CD14-positive monocyte (primary cell): ENCODE measurements around the gene ZKSCAN7. TPM values are rescaled to one million over a fixed set of nuclear protein-coding genes. Genes with fewer than 3 reads are reported as not detected.

ENCODE experiments used
- DNase-seq, 3 donors: peaks; one replicate each; pipeline ENCODE4 v3.0.0-alpha.2; 2011 to 2022
- H2AFZ ChIP-seq: 2 replicates; pipeline ENCODE4 v1.6.0; 2012; ENCODE audit warnings: mild to moderate bottlenecking, low read depth, low read length, inconsistent platforms; ENCODE audit not compliant: insufficient read depth, poor library complexity, severe bottlenecking
- H3K27ac ChIP-seq, 2 donors: 1 replicate in 1 of 2; 2 replicates in 1 of 2; pipeline ENCODE4 v1.5.1; 2012 to 2013; ENCODE audit warnings: low read length in 2 of 2, control low read depth in 1 of 2, inconsistent platforms in 1 of 2, low read depth in 1 of 2, mild to moderate bottlenecking in 1 of 2
- H3K27me3 ChIP-seq, 2 donors: one replicate each; pipeline versions ENCODE4 v1.6.0 to v1.6.1; 2011 to 2013; ENCODE audit warnings: low read length in 2 of 2; ENCODE audit not compliant: control insufficient read depth in 2 of 2, insufficient read depth in 2 of 2
- H3K36me3 ChIP-seq, 2 donors: replicated peaks in 1 of 2; 1 replicate in 1 of 2; 2 replicates in 1 of 2; pipeline versions ENCODE4 v1.5.1 to v1.6.1; 2012 to 2013; ENCODE audit warnings: low read length in 2 of 2, control low read depth in 1 of 2, inconsistent platforms in 1 of 2, mild to moderate bottlenecking in 1 of 2; ENCODE audit not compliant: insufficient read depth in 2 of 2, control insufficient read depth in 1 of 2
- H3K4me1 ChIP-seq, 2 donors: 1 replicate in 1 of 2; 2 replicates in 1 of 2; pipeline versions ENCODE4 v1.5.1 to v1.6.1; 2012 to 2013; ENCODE audit warnings: low read length in 2 of 2, control low read depth in 1 of 2, inconsistent platforms in 1 of 2, mild to moderate bottlenecking in 1 of 2, moderate library complexity in 1 of 2; ENCODE audit not compliant: insufficient read depth in 2 of 2, control insufficient read depth in 1 of 2
- H3K4me2 ChIP-seq: replicated peaks from 2 replicates; pipeline ENCODE3; 2012; ENCODE audit warnings: low read length, moderate library complexity, mild to moderate bottlenecking; ENCODE audit not compliant: poor library complexity, severe bottlenecking; ENCODE audit errors: extremely low read depth
- H3K4me3 ChIP-seq, 3 experiments: fragments of 200-600 bp in 1 of 3; sonication (generic) in 1 of 3; replicated peaks in 1 of 3; 1 replicate in 2 of 3; 2 replicates in 1 of 3; pipeline ENCODE4 v1.5.1; 2011 to 2013; ENCODE audit warnings: low read length in 3 of 3, mild to moderate bottlenecking in 3 of 3, control low read depth in 2 of 3, low read depth in 2 of 3, inconsistent platforms in 1 of 3, moderate library complexity in 1 of 3
- H3K79me2 ChIP-seq: 2 replicates; pipeline ENCODE4 v1.6.0; 2012; ENCODE audit warnings: mild to moderate bottlenecking, control low read depth, inconsistent platforms, low read length, moderate library complexity; ENCODE audit not compliant: insufficient read depth
- H3K9ac ChIP-seq: 2 replicates; pipeline ENCODE4 v1.6.0; 2017; ENCODE audit warnings: low read length, mild to moderate bottlenecking; ENCODE audit not compliant: insufficient read depth, poor library complexity, severe bottlenecking
- H3K9me3 ChIP-seq, 2 donors: replicated peaks in 1 of 2; 1 replicate in 1 of 2; 2 replicates in 1 of 2; pipeline versions ENCODE4 v1.5.1 to v1.6.1; 2012 to 2013; ENCODE audit warnings: low read length in 2 of 2, control low read depth in 1 of 2; ENCODE audit not compliant: control insufficient read depth in 1 of 2, insufficient read depth in 1 of 2
- H4K20me1 ChIP-seq: 2 replicates; pipeline ENCODE4 v1.6.0; 2012; ENCODE audit warnings: mild to moderate bottlenecking, low read length, control low read depth, moderate library complexity; ENCODE audit not compliant: insufficient read depth
- H3K27ac Mint-ChIP-seq, 7 donors: one replicate each; pipeline ENCODE4 v1.8.0; 2020; ENCODE audit warnings: mild to moderate bottlenecking in 7 of 7, mixed read lengths in 7 of 7, moderate library complexity in 6 of 7, inconsistent platforms in 2 of 7
- H3K27me3 Mint-ChIP-seq, 3 donors: one replicate each; pipeline ENCODE4 v1.8.0; 2021 to 2022; ENCODE audit warnings: low read depth in 3 of 3, mild to moderate bottlenecking in 3 of 3, mixed read lengths in 3 of 3, moderate library complexity in 3 of 3, inconsistent platforms in 1 of 3
- H3K36me3 Mint-ChIP-seq, 2 donors: one replicate each; pipeline ENCODE4 v1.8.0; 2020; ENCODE audit warnings: mixed read lengths in 2 of 2, inconsistent platforms in 1 of 2, mild to moderate bottlenecking in 1 of 2
- H3K4me1 Mint-ChIP-seq: one replicate; pipeline ENCODE4 v1.8.0; 2020; ENCODE audit warnings: mild to moderate bottlenecking, mixed read lengths
- H3K4me3 Mint-ChIP-seq, 2 donors: one replicate each; pipeline ENCODE4 v1.8.0; 2020; ENCODE audit warnings: mild to moderate bottlenecking in 2 of 2, mixed read lengths in 2 of 2, moderate library complexity in 1 of 2
- H3K9me3 Mint-ChIP-seq, 7 donors: one replicate each; pipeline ENCODE4 v1.8.0; 2020 to 2022; ENCODE audit warnings: mixed read lengths in 7 of 7, mild to moderate bottlenecking in 6 of 7, moderate library complexity in 6 of 7, inconsistent platforms in 2 of 7
- WGBS: methylation state at CpG from one replicate; pipeline ENCODE4 v1.1.5; 2013; ENCODE audit warnings: missing lambda C conversion rate; ENCODE audit not compliant: insufficient coverage; 5-methylcytosine and 5-hydroxymethylcytosine counted together
- intact Hi-C, 2 donors: fragments of 100-400 bp; cut with micrococcal nuclease; formaldehyde crosslinking; loops; one replicate each; pipeline versions ENCODE4 v1.15.0 to v1.15.1; 2023
- polyA plus RNA-seq, 3 donors: library from polyadenylated mRNA; depleted of rRNA in 1 of 3; unstranded in 2 of 3; stranded (reverse) in 1 of 3; fragments of 300-500 nt in 2 of 3; fragments of >200 nt in 1 of 3; fragmentation: Illumina TruSeq in 2 of 3; gene quantifications; 1 replicate in 2 of 3; 2 replicates in 1 of 3; pipeline ENCODE4 v1.2.3, GENCODE V29; 2012 to 2021
- TF ChIP-seq, protein P1 (sequence below): fragments of 200-600 bp; IDR thresholded peaks from one replicate; pipeline ENCODE4 v1.8.0; 2022; ENCODE audit warnings: antibody characterized with exemption, mild to moderate bottlenecking

The ZKSCAN7 gene
- polyA plus RNA-seq, 3 donors, result 0.29 to 0.51 (median 0.48) TPM

DNA sequence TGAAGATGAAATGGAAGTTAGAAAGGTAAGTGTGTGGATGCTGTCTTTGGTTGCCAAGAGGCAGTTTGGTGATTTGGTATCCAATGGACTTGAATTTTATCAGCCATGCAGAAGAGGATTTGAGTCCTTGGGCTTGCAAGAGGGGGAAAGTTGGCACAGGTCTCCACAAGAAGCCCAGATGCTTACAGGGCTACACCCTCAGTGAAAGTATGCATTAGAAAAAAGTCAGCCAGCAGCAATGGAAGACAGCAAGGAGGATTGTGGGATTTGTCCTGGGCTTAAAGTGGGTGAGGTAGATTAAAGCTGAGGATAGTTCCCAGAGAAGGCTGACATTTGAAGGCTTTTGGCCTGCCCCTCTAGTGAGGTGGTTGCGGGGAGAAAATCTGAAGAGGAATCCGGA, 46.8 kb downstream of the ZKSCAN7 start:
- H4K20me1 ChIP-seq, result no peaks in the 10 kb centered on the region
- H3K79me2 ChIP-seq, result no peaks in the 10 kb centered on the region
- Mint-ChIP-seq H3K27ac (no peak overlapping the region), H3K36me3 (no peaks in the 10 kb centered on the region), H3K9me3 (peaks cover 28 to 75% (median 69%) of the 10 kb centered on the region in 7 donors), H3K4me3 (no peak overlapping the region), H3K4me1 (no peaks in the 10 kb centered on the region), H3K27me3 (no peaks in the 10 kb centered on the region)
- H3K9me3 ChIP-seq, result peaks cover 47 to 66% of the 10 kb centered on the region in 2 donors
- no peak overlapping the region for H3K4me3 ChIP-seq
- H3K27me3 ChIP-seq, result no peaks in the 10 kb centered on the region
- no peak overlapping the region for H3K9ac ChIP-seq
- WGBS, result no CpG with 5 or more reads among the region's 2 CpGs
- intact Hi-C loops, result no loop called here
- no peak overlapping the region for H3K4me2 ChIP-seq
- TF ChIP-seq, protein P1, sequence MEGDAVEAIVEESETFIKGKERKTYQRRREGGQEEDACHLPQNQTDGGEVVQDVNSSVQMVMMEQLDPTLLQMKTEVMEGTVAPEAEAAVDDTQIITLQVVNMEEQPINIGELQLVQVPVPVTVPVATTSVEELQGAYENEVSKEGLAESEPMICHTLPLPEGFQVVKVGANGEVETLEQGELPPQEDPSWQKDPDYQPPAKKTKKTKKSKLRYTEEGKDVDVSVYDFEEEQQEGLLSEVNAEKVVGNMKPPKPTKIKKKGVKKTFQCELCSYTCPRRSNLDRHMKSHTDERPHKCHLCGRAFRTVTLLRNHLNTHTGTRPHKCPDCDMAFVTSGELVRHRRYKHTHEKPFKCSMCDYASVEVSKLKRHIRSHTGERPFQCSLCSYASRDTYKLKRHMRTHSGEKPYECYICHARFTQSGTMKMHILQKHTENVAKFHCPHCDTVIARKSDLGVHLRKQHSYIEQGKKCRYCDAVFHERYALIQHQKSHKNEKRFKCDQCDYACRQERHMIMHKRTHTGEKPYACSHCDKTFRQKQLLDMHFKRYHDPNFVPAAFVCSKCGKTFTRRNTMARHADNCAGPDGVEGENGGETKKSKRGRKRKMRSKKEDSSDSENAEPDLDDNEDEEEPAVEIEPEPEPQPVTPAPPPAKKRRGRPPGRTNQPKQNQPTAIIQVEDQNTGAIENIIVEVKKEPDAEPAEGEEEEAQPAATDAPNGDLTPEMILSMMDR, result no peak
- H3K27ac ChIP-seq, result no peak overlapping the region
- no peaks in the 10 kb centered on the region for H3K4me1 ChIP-seq
- no peak overlapping the region for H2AFZ ChIP-seq
- no peak for DNase-seq
- no peaks in the 10 kb centered on the region for H3K36me3 ChIP-seq

DNA sequence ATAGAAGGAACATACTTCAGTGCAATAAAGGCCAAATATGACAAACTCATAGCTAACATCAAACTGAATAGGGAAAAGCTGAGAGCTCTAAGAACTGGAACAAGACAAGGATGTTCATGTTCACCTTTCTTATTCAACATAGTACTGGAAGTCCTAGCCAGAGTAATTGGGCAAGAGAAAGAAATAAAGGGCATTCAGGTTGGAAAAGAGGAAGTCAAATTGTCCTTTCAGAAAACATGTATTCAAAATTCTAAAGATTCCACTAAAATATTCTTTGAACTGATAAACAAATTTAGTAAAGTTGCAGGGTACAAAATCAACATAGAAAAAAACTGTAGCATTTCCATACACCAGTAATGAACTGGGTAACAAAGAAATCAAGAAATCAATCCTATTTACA, 57.7 kb downstream of the ZKSCAN7 start:
- no peak overlapping the region for H3K4me2 ChIP-seq
- intact Hi-C loops, result no loop called here
- H3K27me3 ChIP-seq, result no peaks in the 10 kb centered on the region
- no peak for DNase-seq
- H3K4me3 Mint-ChIP-seq, result no peak overlapping the region
- H4K20me1 ChIP-seq, result no peaks in the 10 kb centered on the region
- H3K4me1 ChIP-seq, result no peaks in the 10 kb centered on the region
- no peaks in the 10 kb centered on the region for H3K4me1 Mint-ChIP-seq
- TF ChIP-seq, protein P1, result no peak
- no peaks in the 10 kb centered on the region for H3K79me2 ChIP-seq
- H3K27ac ChIP-seq, result no peak overlapping the region
- H3K4me3 ChIP-seq, result no peak overlapping the region
- H3K27ac Mint-ChIP-seq, result no peak overlapping the region
- peaks cover 22 to 47% (median 41%) of the 10 kb centered on the region in 7 donors for H3K9me3 Mint-ChIP-seq
- H3K9me3 ChIP-seq, result peaks cover 21 to 26% of the 10 kb centered on the region in 2 donors
- no peak overlapping the region for H3K9ac ChIP-seq
- H3K36me3 Mint-ChIP-seq, result peaks cover 0 to 2% of the 10 kb centered on the region in 2 donors
- H3K36me3 ChIP-seq, result no peaks in the 10 kb centered on the region
- H2AFZ ChIP-seq, result no peak overlapping the region
- H3K27me3 Mint-ChIP-seq, result peaks cover 0 to 2% (median 0%) of the 10 kb centered on the region in 3 donors

Other genes with a start within 250 kb of the ZKSCAN7 start
- gene TCAIM, start 216.4 kb upstream of the ZKSCAN7 start, polyA plus RNA-seq, result 10 to 100 TPM in 2 of 3 donors, 1 to 10 TPM in 1; 9.1 to 26.7 (median 20.0) TPM
- 1 to 10 TPM in 2 of 3 donors, under 1 TPM in 1; 0.41 to 2.5 (median 1.1) TPM for gene ZNF445, start 77.5 kb upstream of the ZKSCAN7 start, polyA plus RNA-seq
- under 1 TPM in 2 of 3 donors, not detected in 1; 0.17 TPM for gene ZNF660, start 29.8 kb downstream of the ZKSCAN7 start, polyA plus RNA-seq
- 1 to 10 TPM; 1.2 to 3.6 (median 2.1) TPM for gene ZNF197, start 69.8 kb downstream of the ZKSCAN7 start, polyA plus RNA-seq
- 1 to 10 TPM; 1.2 to 2.5 (median 2.5) TPM for gene ZNF35, start 93.5 kb downstream of the ZKSCAN7 start, polyA plus RNA-seq
- under 1 TPM; 0.20 to 0.28 (median 0.23) TPM for gene ZNF502, start 157.5 kb downstream of the ZKSCAN7 start, polyA plus RNA-seq
- gene ZNF501, start 174.4 kb downstream of the ZKSCAN7 start, polyA plus RNA-seq, result under 1 TPM; 0.08 to 0.59 (median 0.35) TPM
- gene KIAA1143, start 206.4 kb downstream of the ZKSCAN7 start, polyA plus RNA-seq, result 10 to 100 TPM in 2 of 3 donors, 1 to 10 TPM in 1; 2.4 to 26.4 (median 19.1) TPM
- gene KIF15, start 206.6 kb downstream of the ZKSCAN7 start, polyA plus RNA-seq, result under 1 TPM in 2 of 3 donors, not detected in 1; 0.15 to 0.16 TPM